Stromal cell of bone marrow (primary cell): ENCODE measurements around the gene ILK.

Experiments used
- DNase-seq: peaks from one replicate; pipeline ENCODE4 v3.0.0-alpha.2; 2012; ENCODE audit warnings: low read depth

ILK gene

DNA sequence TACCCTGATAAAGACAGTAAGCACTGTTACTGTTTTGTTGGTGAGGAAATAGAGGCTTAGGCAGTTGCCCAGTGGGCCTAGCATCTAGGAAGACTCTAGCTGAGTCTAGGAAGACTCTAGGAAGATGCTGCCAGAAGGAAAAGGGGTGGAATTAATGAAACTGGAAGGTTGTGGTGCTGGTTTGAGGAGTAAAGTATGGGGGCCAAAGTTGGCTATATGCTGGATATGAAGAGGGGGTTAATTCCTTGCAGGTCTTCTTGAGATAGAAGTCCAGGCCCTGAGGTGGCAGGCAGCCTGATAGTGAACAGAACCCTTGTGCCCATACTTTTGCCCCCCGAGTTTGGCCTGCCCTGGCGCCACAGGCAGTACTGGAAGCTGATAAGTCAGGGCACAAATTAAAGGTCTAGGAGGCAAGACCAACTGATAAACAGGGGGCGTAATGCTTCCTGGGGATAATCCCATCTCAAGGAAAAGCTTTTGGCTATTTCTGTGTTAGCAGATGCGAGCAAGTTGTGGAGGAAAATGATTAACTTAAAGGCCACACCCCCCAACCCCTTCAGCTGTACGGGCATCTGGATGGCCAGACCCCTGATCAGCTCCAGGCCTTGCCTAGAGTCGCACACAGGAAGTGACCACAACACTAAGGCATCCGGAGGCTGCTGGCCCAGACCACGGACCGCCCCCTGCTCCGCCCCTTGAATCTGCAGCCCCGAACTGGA, 3.1 kb downstream of the ILK start:
- DNase-seq = peak; percentile 82

GRCh38 chr11:6607190-6607795, 3.7 kb downstream of the ILK start:
- DNase-seq = no peak

- DNase-seq = no peak
These were observed 4.4 kb downstream of the ILK start for GRCh38 chr11:6608011-6608410.

DNA sequence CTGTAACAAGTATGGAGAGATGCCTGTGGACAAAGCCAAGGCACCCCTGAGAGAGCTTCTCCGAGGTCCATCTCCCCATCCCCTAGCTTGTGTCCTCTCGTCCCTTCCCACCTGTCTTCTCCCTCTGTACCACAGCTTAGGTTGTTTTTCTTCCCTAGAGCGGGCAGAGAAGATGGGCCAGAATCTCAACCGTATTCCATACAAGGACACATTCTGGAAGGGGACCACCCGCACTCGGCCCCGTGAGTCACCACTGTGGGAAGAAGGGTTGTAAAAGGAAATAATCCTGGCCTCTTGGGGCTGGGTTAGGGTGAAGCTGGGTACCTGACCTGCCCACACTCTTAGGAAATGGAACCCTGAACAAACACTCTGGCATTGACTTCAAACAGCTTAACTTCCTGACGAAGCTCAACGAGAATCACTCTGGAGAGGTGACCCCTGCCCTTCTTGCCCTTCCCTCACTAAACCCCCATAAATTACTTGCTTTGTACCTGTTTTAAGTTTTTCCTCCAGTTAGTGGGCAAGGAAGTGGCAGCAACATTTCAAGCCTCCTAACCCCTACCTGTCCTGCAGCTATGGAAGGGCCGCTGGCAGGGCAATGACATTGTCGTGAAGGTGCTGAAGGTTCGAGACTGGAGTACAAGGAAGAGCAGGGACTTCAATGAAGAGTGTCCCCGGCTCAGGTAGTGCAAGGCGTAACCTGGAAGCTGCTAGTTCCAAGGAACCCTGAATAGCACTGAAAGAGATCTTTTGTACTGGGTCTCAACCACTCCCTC, 5.3 kb downstream of the ILK start:
- no peak for DNase-seq

DNA sequence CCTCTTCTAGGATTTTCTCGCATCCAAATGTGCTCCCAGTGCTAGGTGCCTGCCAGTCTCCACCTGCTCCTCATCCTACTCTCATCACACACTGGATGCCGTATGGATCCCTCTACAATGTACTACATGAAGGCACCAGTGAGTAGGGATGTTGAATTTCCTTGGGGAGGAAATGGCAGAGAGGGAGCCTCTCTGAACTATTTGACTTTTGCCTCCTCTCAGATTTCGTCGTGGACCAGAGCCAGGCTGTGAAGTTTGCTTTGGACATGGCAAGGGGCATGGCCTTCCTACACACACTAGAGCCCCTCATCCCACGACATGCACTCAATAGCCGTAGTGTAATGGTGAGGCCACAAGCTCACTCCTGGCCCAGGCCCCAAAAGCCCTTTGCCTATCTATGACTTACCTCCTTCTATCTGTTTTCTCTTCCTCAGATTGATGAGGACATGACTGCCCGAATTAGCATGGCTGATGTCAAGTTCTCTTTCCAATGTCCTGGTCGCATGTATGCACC, 6.0 kb downstream of the ILK start:
- DNase-seq = no peak

- no peak for DNase-seq
These were observed 7.0 kb downstream of the ILK start for GRCh38 chr11:6610591-6610990.

GRCh38 chr11:6611092-6611962, 7.8 kb downstream of the ILK start:
- no peak for DNase-seq

DNA sequence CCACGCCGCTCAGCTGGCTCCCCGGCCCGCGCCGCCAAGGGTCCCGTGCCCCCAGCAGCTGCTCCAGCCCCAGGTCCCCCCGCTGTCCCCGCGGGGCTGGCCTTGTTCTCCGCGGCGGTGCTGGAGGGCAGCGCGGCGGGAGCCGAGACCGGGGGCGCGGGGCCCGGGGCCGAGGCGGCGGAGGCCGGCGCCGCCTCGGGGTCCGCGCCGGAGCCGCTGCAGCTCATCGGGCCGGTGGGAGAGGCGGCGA, 8.3 kb downstream of the ILK start:
- DNase-seq = no peak

- DNase-seq = peak; percentile 93
These were observed 8.9 kb downstream of the ILK start, which contains the start of gene TAF10 for GRCh38 chr11:6612213-6613041. Gene TAF10, minus strand, starts transcription at chr11:6612216. Its CDS starts 27 bp downstream, at chr11:6612189.

GRCh38 chr11:6613496-6613895, 9.9 kb downstream of the ILK start:
- no peak for DNase-seq

GRCh38 chr11:6614446-6614845, 10.9 kb downstream of the ILK start:
- no peak for DNase-seq

DNA sequence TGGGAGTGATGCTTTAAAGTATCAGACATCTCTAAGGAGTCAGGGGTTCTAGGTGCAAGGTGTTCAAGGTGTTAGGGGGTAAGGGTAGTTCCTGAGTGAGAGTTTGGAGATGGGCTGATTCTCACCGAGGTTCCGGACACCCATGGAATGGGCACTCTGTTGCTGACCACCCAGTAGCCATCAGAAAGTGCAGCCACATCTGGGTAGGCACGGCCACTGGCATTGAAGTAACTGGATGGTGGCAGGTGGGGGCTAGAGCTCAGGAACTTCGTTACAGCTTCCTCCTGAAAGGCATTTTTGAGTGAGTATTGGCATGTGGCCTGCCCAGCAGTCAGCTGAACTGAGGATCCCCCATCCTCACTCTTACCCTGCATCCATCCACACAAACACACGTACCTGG, 11.5 kb downstream of the ILK start:
- no peak for DNase-seq

- no peak for DNase-seq
These were observed 12.5 kb downstream of the ILK start for GRCh38 chr11:6615882-6616585.

DNA sequence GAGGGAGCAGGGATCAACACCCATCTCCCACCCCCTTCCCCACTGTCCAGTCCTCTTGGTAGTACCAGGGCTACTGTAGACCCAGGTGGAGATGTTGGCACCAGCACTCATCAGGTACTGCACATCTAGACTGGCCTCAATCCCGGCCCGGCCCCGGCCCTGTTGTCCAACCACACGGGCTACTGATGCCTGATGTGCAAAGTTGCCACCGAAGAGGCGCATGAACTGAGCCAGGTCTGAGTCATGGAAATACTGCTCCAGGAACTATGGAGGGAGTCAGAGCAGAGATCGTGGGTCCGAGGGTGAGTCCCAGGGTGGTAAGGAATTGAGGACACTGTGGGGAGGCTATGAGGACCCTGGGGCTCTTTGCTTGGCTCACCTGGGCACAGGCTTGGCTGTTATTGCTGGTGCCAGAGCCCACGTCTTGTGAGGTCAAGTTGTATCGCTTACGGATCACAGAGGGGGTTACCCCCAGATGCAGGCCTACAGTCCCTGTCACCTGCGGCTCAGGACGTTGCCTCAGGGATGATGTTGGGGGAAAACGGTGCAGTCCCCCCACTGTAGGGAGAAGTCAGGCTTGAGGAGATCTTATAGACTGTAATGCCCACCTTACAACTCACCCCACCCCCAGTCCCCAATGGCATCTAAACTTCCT, 13.1 kb downstream of the ILK start:
- no peak for DNase-seq

DNA sequence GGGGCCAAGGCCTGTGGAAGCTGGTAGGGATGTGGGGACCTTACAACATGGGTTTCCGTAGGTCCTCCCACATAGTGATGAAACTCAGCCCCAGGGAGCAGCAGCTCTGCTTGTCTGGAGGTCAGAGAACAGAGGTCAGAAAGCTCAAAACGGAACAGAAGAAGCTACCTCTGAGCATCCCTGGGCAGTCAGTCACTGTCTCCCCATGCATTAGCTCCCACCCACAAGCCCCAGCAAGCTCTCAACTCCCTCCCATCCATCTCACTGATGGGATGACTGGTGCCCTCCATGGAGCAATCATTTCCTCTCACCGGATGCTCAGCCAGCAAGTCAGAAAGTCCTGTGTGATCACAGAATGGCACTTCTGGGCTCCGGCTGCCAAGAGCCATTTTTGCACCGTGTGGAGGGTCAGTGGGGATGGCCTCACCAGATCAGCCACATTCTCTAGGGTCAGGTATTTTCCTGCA, 13.8 kb downstream of the ILK start:
- DNase-seq = no peak

DNA sequence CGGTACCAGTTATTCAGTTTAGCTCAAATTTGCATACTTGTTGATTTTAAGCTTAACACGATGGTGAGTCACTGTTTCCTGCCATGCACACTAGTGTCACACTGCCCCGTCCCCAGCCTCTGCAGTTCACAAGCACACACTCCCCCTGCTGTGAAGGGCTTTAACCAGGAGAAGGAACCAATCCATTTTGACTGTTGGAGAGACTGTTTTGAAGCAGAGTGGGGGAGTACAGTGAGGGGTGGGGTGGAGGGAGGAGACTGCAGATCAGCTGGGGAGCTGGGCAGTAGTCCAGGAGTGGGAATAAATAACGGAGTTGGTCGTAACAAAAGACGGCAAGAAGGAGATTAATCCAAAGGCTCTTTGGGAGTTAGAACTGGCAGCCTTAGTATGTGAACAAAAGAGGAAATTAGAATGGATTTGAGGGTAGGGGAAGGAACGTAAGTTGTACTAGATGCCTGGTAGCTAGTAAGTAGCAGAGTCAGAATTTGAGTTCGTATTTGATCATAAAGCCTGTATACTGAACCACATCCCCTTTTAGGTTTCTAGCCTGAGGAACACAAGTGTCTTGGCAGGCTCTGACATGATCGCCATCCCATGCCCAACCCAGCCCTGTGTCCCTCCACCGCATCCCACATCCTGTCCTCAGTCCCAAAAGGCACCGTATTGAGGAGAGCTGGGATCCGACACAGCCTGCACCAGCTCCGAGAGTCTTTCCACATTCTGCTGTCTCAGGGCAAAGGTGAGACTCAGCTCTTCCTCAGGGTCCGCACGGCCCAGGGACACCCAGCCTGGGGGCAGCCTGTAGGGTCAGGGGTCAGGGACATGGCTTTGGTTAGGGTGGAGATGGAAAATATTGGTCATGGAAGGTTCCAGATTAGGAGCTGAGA, 14.8 kb downstream of the ILK start:
- peak; percentile 68 for DNase-seq

- DNase-seq = peak; percentile 92
These were observed 15.6 kb downstream of the ILK start, which contains the start of gene TPP1 for GRCh38 chr11:6619004-6619745. Gene TPP1, minus strand, starts transcription at chr11:6619422. Its CDS starts 22 bp downstream, at chr11:6619400.

GRCh38 chr11:6620636-6621035, 17.1 kb downstream of the ILK start:
- no peak for DNase-seq
